Breast epithelium (tissue), 4 donors: Measurements from ENCODE around the gene FAF2. TPM values are rescaled to one million over a fixed set of nuclear protein-coding genes. Genes with fewer than 3 reads are reported as not detected.

ENCODE experiments used
- DNase-seq, 2 donors: peaks; one replicate each; pipeline ENCODE4 v3.0.0-alpha.2; 2019; ENCODE audit warnings: low spot score in 2 of 2
- H3K27ac ChIP-seq, 2 donors: fragments of 200-600 bp; sonication (generic) in 1 of 2; one replicate each; pipeline ENCODE4 v1.5.1; 2016 to 2019; ENCODE audit warnings: mild to moderate bottlenecking in 1 of 2
- H3K27me3 ChIP-seq, 2 donors: fragments of 200-600 bp; sonication (generic) in 1 of 2; one replicate each; pipeline versions ENCODE4 v1.5.1 to v1.6.0; 2017 to 2019; ENCODE audit warnings: control low read depth in 1 of 2, mild to moderate bottlenecking in 1 of 2
- H3K36me3 ChIP-seq: fragments of 200-600 bp; one replicate; pipeline ENCODE4 v1.5.1; 2019
- H3K4me1 ChIP-seq, 2 donors: fragments of 200-600 bp; sonication (generic); one replicate each; pipeline ENCODE4 v1.5.1; 2016 to 2019; ENCODE audit warnings: control low read depth in 1 of 2
- H3K4me3 ChIP-seq, 3 donors: fragments of 200-600 bp; sonication (generic); 1 replicate in 2 of 3; 2 replicates in 1 of 3; pipeline ENCODE4 v1.5.1; 2016 to 2019; ENCODE audit warnings: mild to moderate bottlenecking in 3 of 3, moderate library complexity in 2 of 3
- H3K9me3 ChIP-seq, 2 donors: fragments of 200-600 bp; sonication (generic) in 1 of 2; one replicate each; pipeline ENCODE4 v1.5.1; 2016 to 2019; ENCODE audit warnings: control low read depth in 1 of 2
- CTCF ChIP-seq, 3 donors: fragments of 450-650 bp; IDR thresholded peaks; one replicate each; pipeline ENCODE4 v1.5.1; 2016 to 2017; ENCODE audit warnings: antibody characterized with exemption in 3 of 3, mild to moderate bottlenecking in 3 of 3, moderate library complexity in 3 of 3
- POLR2A ChIP-seq: fragments of 450-650 bp; IDR thresholded peaks from one replicate; pipeline ENCODE4 v1.6.1; 2016; ENCODE audit warnings: antibody characterized with exemption, mild to moderate bottlenecking, moderate library complexity
- POLR2AphosphoS5 ChIP-seq, 3 donors: sonication (generic); formaldehyde crosslinking; IDR thresholded peaks; one replicate each; pipeline ENCODE4 v1.6.1; 2017; ENCODE audit warnings: antibody characterized with exemption in 3 of 3
- intact Hi-C: fragments of 100-400 bp; cut with DNase I; formaldehyde crosslinking; loops from one replicate; pipeline ENCODE4 v1.15.1; 2023; ENCODE audit warnings: low total_unique reads
- total RNA-seq, 3 donors: library from RNA; depleted of rRNA; stranded (reverse); fragments of >200 nt; gene quantifications; one replicate each; pipeline ENCODE4 v1.1.0, GENCODE V29; 2016

The FAF2 gene
- total RNA-seq, 3 donors from 2014 or later, result 26.9 to 38.2 (median 28.5) TPM

DNA sequence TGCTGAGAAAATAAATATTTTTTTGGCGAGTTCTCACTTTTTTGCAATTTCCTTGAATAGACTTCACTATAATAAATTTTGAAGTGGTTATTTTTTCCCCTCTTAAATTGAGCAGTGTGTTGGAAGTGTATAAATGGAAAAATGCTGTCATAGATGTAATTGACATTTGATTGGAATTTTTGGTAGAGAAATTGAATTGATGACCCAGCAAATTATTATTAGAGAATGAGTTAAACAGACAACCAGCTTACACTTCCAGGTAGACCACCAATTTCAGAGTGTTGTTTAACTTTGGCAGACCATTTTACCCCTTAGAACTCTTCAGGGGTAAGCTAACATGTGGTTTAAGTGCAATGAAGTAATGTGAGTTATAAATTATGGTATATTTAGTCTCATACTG lies 1.9 kb downstream of the FAF2 start:
- Histone ChIP-seq H3K27ac (no peak overlapping the region), H3K4me1 (peaks cover 0 to 11% of the 10 kb centered on the region in 2 donors), H3K27me3 (no peaks in the 10 kb centered on the region), H3K4me3 (no peak overlapping the region), H3K9me3 (no peaks in the 10 kb centered on the region), H3K36me3 (no peaks in the 10 kb centered on the region)
- intact Hi-C loops, result no loop called here
- TF ChIP-seq CTCF (IDR thresholded peaks at IDR 0.05), result no peak
- no peak for TF ChIP-seq POLR2A
- no peak for TF ChIP-seq POLR2AphosphoS5 (IDR thresholded peaks at IDR 0.05)
- no peak for DNase-seq

DNA sequence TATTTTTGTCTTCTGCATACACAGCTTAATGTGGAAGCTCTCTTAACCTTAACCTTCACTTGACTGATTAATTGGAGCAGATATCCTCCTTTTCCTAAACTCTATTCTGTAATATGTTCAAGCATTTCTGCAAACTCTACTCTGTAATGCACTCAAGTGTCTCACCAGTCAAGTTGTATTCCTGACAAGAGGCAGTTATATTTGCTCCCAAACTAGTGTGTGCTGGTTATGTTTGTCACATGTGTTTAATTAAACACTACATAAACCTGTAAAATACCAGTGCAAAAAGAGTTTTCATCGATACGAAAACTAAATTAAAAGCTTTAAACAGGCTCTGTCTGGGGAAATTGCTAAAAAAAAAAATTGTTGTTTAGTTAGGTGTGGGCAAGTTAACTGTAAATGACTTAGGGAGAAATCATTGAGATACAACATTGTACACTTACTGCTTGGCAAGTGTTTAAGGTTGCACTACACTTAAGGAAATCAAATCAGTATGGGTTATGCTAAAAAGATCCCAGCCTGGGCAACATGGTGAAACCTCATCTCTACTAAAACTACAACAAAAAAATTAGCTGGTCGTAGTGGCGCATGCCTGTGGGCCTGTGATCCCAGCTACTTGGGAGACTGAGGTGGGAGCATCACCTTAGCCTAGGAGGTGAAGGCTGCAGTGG lies 6.7 kb downstream of the FAF2 start:
- Histone ChIP-seq H3K27ac (no peak overlapping the region), H3K36me3 (no peaks in the 10 kb centered on the region), H3K4me3 (no peak overlapping the region), H3K9me3 (no peaks in the 10 kb centered on the region), H3K27me3 (no peaks in the 10 kb centered on the region), H3K4me1 (peaks cover 0 to under 1% of the 10 kb centered on the region in 2 donors)
- no peak for DNase-seq
- intact Hi-C loops, result no loop called here
- TF ChIP-seq CTCF (IDR thresholded peaks at IDR 0.05) (no peak), POLR2AphosphoS5 (IDR thresholded peaks at IDR 0.05) (no peak), POLR2A (no peak)

DNA sequence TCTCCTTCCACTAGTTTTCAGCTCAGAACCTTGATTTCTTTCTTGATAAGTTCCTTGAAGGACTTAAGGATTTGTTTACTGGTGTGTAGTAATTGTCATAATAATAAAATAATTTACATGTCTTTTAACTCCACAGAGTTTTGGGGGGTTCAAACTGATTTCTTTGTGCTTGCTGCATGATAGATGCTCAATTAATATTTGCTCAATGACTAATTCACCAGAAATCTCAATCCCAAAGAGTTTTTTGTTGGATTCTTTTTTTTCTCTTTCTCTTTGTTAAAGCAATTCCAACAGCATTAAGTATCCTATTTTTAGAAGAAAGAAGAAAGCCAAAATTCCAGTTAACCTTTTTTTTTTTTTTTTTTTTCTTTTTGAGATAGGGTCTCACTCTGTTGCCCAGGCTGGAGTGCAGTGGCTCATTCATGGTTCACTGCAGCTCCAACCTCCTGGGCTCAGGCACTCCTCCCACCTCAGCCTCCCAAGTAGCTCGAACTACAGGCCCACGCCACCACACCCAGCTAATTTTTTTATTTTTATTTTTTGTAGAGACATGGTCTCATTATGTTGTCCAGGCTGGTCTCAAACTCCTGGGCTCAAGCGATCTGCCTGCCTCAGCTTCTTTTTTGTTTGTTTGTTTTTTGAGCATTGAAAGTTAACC lies 10.8 kb downstream of the FAF2 start:
- Histone ChIP-seq H3K9me3 (no peaks in the 10 kb centered on the region), H3K4me3 (no peak overlapping the region), H3K27me3 (no peaks in the 10 kb centered on the region), H3K36me3 (no peaks in the 10 kb centered on the region), H3K27ac (no peak overlapping the region), H3K4me1 (no peaks in the 10 kb centered on the region)
- no peak for DNase-seq
- intact Hi-C loops, result no loop called here
- TF ChIP-seq CTCF (IDR thresholded peaks at IDR 0.05) (no peak), POLR2A (no peak), POLR2AphosphoS5 (IDR thresholded peaks at IDR 0.05) (no peak)

DNA sequence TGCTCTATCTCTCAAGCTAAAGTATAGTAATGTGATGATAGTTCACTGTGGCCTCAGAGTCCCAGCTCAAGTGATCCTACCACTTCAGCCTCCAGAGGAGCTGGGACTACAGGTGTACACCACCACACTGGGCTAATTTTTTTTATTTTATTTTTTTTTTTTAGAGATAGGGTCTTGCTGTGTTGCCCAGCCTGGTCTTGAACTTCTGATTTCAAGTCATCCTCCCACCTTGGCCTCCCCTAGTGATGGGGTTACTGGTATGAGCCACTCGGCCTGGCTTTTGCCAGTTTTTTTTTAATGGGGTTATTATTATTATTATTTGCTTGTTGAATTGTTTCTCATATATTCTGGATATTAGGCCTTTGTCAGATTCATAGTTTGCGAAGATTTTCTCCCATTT lies 13.2 kb downstream of the FAF2 start:
- intact Hi-C loops, result no loop called here
- H3K4me1 ChIP-seq, result no peaks in the 10 kb centered on the region
- DNase-seq, result no peak
- no peaks in the 10 kb centered on the region for H3K36me3 ChIP-seq
- TF ChIP-seq POLR2AphosphoS5 (IDR thresholded peaks at IDR 0.05) (no peak), POLR2A (no peak), CTCF (IDR thresholded peaks at IDR 0.05) (no peak)
- H3K4me3 ChIP-seq, result no peak overlapping the region
- H3K27ac ChIP-seq, result no peak overlapping the region
- H3K9me3 ChIP-seq, result no peaks in the 10 kb centered on the region
- no peaks in the 10 kb centered on the region for H3K27me3 ChIP-seq

- Histone ChIP-seq H3K9me3 (no peaks in the 10 kb centered on the region), H3K27ac (no peak overlapping the region), H3K27me3 (no peaks in the 10 kb centered on the region), H3K36me3 (no peaks in the 10 kb centered on the region), H3K4me3 (no peak overlapping the region), H3K4me1 (no peaks in the 10 kb centered on the region)
- DNase-seq, result no peak
- intact Hi-C loops, result no loop called here
- TF ChIP-seq POLR2A (no peak), CTCF (IDR thresholded peaks at IDR 0.05) (no peak), POLR2AphosphoS5 (IDR thresholded peaks at IDR 0.05) (no peak)
These were observed 15.1 kb downstream of the FAF2 start for GRCh38 chr5:176463113-176463764.
